HepG2 (cell line): ENCODE measurements around the gene SYT7. TPM values are rescaled to one million over a fixed set of nuclear protein-coding genes. Genes with fewer than 3 reads are reported as not detected.

Source experiments
- HDAC2 ChIP-seq: sonication (generic); formaldehyde crosslinking; IDR thresholded peaks from 2 replicates; pipeline ENCODE4 v1.4.0; 2020; ENCODE audit warnings: missing genetic modification reagents
- HNRNPUL1 ChIP-seq: fragments of 200-400 bp; formaldehyde crosslinking; IDR thresholded peaks from 2 replicates; pipeline ENCODE4 v1.6.1; 2017; ENCODE audit warnings: low read depth, mild to moderate bottlenecking, low read length, moderate library complexity
- SETDB1 ChIP-seq: sonication (generic); formaldehyde crosslinking; IDR thresholded peaks from 2 replicates; pipeline ENCODE4 v1.5.1; 2020; ENCODE audit warnings: missing genetic modification reagents, mild to moderate bottlenecking, borderline replicate concordance
- SIN3B ChIP-seq: fragments of 150-350 bp; IDR thresholded peaks from 2 replicates; pipeline ENCODE4 v1.6.1; 2014; ENCODE audit warnings: low read length
- SNRNP70 ChIP-seq: fragments of 200-400 bp; formaldehyde crosslinking; IDR thresholded peaks from 2 replicates; pipeline ENCODE4 v1.6.1; 2017; ENCODE audit warnings: mild to moderate bottlenecking, low read depth, low read length, moderate library complexity
- TARDBP ChIP-seq: sonication (generic); formaldehyde crosslinking; IDR thresholded peaks from 2 replicates; pipeline ENCODE4 v1.8.0; 2022; ENCODE audit warnings: mild to moderate bottlenecking, missing genetic modification reagents
- TEAD2 ChIP-seq: sonication (generic); formaldehyde crosslinking; IDR thresholded peaks from 2 replicates; pipeline ENCODE4 v1.9.0; 2021; ENCODE audit warnings: missing genetic modification reagents
- ZBTB3 ChIP-seq: sonication (generic); formaldehyde crosslinking; IDR thresholded peaks from 2 replicates; pipeline ENCODE4 v1.4.0; 2020; ENCODE audit warnings: low read depth, mild to moderate bottlenecking, moderate library complexity, missing genetic modification reagents, borderline replicate concordance
- ZNF225 ChIP-seq: sonication (generic); formaldehyde crosslinking; IDR thresholded peaks from 2 replicates; pipeline ENCODE4 v1.4.0; 2020; ENCODE audit warnings: mild to moderate bottlenecking, missing genetic modification reagents
- ZNF441 ChIP-seq: sonication (generic); formaldehyde crosslinking; IDR thresholded peaks from 2 replicates; pipeline ENCODE4 v1.7.0; 2021; ENCODE audit warnings: missing genetic modification reagents, borderline replicate concordance
- ZNF569 ChIP-seq: sonication (generic); formaldehyde crosslinking; IDR thresholded peaks from 2 replicates; pipeline ENCODE4 v1.5.0; 2020; ENCODE audit warnings: mild to moderate bottlenecking, missing genetic modification reagents, moderate library complexity, borderline replicate concordance
- ZNF616 ChIP-seq: sonication (generic); formaldehyde crosslinking; IDR thresholded peaks from 2 replicates; pipeline ENCODE4 v1.5.0; 2020; ENCODE audit warnings: low read depth, mild to moderate bottlenecking, missing genetic modification reagents
- ZNF724P ChIP-seq: sonication (generic); formaldehyde crosslinking; IDR thresholded peaks from 2 replicates; pipeline ENCODE4 v1.8.0; 2022; ENCODE audit warnings: missing genetic modification reagents, borderline replicate concordance
- ZNF776 ChIP-seq: sonication (generic); formaldehyde crosslinking; IDR thresholded peaks from 2 replicates; pipeline ENCODE4 v1.4.0; 2020; ENCODE audit warnings: mild to moderate bottlenecking, missing genetic modification reagents
- polyA plus RNA-seq, 8 experiments: library from polyadenylated mRNA; depleted of rRNA in 3 of 8; stranded (reverse) in 7 of 8; unstranded in 1 of 8; fragments of >200 nt; fragmentation: Illumina TruSeq in 4 of 8; extraction: Trizol in 4 of 8; gene quantifications; 2 replicates each; pipeline versions ENCODE4 v1.2.1 to v1.2.3, GENCODE V29; 2011 to 2016; ENCODE audit warnings: low read depth in 4 of 8, missing spikeins in 1 of 8, mixed read lengths in 1 of 8; ENCODE audit not compliant: insufficient read depth in 1 of 8
- total RNA-seq, 5 experiments: library from RNA; depleted of rRNA; stranded (reverse); fragments of >200 nt; fragmentation: Illumina TruSeq; extraction: Trizol; gene quantifications; 2 replicates each; pipeline ENCODE4 v1.2.3, GENCODE V29; 2016; ENCODE audit warnings: low read depth in 1 of 5
- TF ChIP-seq, protein P1 (sequence below): sonication (generic); formaldehyde crosslinking; IDR thresholded peaks from 2 replicates; pipeline ENCODE4 v1.4.0; 2020; ENCODE audit warnings: missing genetic modification reagents
- TF ChIP-seq, protein P2 (sequence below): sonication (generic); formaldehyde crosslinking; IDR thresholded peaks from 2 replicates; pipeline ENCODE4 v1.4.0; 2020; ENCODE audit warnings: mild to moderate bottlenecking, low read depth, missing genetic modification reagents
- TF ChIP-seq, protein P3 (sequence below): sonication (generic); formaldehyde crosslinking; IDR thresholded peaks from 2 replicates; pipeline ENCODE4 v1.4.0; 2020; ENCODE audit warnings: missing genetic modification reagents
- TF ChIP-seq, protein P4 (sequence below): fragments of 450-650 bp; IDR thresholded peaks from 2 replicates; pipeline ENCODE4 v1.6.1; 2017
- TF ChIP-seq, protein P5 (sequence below): sonication (generic); formaldehyde crosslinking; IDR thresholded peaks from 2 replicates; pipeline ENCODE4 v1.5.0; 2020; ENCODE audit warnings: mild to moderate bottlenecking, missing genetic modification reagents

SYT7 gene
- total and polyA plus RNA-seq, 2 of the 13 experiments (the other 11 are each of a cell fraction or from before 2014, with no cell fraction given), result 1.4 to 4.4 TPM

DNA sequence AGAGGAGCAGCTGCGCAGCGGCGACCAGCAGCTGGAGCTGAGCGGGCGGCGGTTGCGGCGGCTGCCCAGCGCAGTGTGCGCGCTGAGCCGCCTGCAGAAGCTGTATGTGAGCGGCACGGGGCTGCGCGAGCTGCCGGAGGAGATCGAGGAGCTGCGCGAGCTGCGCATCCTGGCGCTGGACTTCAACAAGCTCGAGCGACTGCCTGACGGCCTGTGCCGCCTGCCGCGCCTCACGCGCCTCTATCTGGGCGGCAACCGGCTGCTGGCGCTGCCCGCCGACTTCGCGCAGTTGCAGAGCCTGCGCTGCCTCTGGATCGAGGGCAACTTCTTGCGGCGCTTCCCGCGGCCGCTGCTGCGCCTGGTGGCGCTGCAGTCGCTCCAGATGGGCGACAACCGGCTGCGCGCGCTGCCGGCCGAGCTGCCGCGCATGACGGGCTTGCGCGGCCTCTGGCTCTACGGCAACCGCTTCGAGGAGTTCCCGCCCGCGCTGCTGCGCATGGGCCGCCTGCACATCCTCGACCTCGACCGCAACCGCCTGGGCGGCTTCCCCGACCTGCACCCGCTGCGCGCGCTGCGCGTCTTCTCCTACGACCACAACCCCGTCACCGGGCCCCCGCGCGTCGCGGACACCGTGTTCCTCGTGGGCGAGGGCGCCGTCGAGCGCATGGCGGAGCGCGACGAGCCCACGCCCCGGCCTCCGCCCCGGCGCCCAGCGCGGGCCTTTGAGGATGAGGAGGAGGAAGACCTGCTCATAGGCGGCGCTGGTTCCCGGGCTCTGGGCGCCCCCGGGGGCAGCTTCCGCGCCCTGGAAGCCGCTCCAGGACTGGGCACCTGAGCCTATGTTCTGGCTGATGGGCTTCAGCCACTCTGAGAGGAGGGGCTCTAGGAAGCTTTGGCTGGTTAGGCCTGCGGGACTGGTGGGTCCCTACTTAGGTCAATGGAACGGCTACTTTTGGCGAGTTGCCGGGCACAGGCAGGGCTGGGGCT, 71.5 kb downstream of the SYT7 start (continued):
- TF ChIP-seq, protein P1, sequence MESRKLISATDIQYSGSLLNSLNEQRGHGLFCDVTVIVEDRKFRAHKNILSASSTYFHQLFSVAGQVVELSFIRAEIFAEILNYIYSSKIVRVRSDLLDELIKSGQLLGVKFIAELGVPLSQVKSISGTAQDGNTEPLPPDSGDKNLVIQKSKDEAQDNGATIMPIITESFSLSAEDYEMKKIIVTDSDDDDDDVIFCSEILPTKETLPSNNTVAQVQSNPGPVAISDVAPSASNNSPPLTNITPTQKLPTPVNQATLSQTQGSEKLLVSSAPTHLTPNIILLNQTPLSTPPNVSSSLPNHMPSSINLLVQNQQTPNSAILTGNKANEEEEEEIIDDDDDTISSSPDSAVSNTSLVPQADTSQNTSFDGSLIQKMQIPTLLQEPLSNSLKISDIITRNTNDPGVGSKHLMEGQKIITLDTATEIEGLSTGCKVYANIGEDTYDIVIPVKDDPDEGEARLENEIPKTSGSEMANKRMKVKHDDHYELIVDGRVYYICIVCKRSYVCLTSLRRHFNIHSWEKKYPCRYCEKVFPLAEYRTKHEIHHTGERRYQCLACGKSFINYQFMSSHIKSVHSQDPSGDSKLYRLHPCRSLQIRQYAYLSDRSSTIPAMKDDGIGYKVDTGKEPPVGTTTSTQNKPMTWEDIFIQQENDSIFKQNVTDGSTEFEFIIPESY, result no peak; the same call in 1 of the 2 replicates
- TF ChIP-seq ZBTB3 (CRISPR knock-in tag) (no peak), HNRNPUL1 (no peak), SETDB1 (CRISPR knock-in tag) (no peak), HDAC2 (CRISPR knock-in tag) (0 out of 2 replicates have a peak, but pooled peaks have one; percentile 48), TARDBP (no peak), SIN3B (no peak), ZNF569 (CRISPR knock-in tag) (no peak), SNRNP70 (no peak), ZNF776 (CRISPR knock-in tag) (no peak; the same call in 1 of the 2 replicates), ZNF225 (no peak), ZNF724P (CRISPR knock-in tag) (no peak), ZNF441 (CRISPR knock-in tag) (peak; percentile 71; the same call in 1 of the 2 replicates), TEAD2 (CRISPR knock-in tag) (no peak), ZNF616 (CRISPR knock-in tag) (peak; percentile 36; the same call in 1 of the 2 replicates)
- TF ChIP-seq, protein P2, sequence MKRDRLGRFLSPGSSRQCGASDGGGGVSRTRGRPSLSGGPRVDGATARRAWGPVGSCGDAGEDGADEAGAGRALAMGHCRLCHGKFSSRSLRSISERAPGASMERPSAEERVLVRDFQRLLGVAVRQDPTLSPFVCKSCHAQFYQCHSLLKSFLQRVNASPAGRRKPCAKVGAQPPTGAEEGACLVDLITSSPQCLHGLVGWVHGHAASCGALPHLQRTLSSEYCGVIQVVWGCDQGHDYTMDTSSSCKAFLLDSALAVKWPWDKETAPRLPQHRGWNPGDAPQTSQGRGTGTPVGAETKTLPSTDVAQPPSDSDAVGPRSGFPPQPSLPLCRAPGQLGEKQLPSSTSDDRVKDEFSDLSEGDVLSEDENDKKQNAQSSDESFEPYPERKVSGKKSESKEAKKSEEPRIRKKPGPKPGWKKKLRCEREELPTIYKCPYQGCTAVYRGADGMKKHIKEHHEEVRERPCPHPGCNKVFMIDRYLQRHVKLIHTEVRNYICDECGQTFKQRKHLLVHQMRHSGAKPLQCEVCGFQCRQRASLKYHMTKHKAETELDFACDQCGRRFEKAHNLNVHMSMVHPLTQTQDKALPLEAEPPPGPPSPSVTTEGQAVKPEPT (CRISPR knock-in tag), result peak; percentile 50; the same call in 1 of the 2 replicates
- TF ChIP-seq, protein P3, sequence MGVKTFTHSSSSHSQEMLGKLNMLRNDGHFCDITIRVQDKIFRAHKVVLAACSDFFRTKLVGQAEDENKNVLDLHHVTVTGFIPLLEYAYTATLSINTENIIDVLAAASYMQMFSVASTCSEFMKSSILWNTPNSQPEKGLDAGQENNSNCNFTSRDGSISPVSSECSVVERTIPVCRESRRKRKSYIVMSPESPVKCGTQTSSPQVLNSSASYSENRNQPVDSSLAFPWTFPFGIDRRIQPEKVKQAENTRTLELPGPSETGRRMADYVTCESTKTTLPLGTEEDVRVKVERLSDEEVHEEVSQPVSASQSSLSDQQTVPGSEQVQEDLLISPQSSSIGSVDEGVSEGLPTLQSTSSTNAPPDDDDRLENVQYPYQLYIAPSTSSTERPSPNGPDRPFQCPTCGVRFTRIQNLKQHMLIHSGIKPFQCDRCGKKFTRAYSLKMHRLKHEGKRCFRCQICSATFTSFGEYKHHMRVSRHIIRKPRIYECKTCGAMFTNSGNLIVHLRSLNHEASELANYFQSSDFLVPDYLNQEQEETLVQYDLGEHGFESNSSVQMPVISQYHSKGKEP (CRISPR knock-in tag), result no peak
- TF ChIP-seq, protein P4, sequence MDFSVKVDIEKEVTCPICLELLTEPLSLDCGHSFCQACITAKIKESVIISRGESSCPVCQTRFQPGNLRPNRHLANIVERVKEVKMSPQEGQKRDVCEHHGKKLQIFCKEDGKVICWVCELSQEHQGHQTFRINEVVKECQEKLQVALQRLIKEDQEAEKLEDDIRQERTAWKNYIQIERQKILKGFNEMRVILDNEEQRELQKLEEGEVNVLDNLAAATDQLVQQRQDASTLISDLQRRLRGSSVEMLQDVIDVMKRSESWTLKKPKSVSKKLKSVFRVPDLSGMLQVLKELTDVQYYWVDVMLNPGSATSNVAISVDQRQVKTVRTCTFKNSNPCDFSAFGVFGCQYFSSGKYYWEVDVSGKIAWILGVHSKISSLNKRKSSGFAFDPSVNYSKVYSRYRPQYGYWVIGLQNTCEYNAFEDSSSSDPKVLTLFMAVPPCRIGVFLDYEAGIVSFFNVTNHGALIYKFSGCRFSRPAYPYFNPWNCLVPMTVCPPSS, result no peak
- TF ChIP-seq, protein P5, sequence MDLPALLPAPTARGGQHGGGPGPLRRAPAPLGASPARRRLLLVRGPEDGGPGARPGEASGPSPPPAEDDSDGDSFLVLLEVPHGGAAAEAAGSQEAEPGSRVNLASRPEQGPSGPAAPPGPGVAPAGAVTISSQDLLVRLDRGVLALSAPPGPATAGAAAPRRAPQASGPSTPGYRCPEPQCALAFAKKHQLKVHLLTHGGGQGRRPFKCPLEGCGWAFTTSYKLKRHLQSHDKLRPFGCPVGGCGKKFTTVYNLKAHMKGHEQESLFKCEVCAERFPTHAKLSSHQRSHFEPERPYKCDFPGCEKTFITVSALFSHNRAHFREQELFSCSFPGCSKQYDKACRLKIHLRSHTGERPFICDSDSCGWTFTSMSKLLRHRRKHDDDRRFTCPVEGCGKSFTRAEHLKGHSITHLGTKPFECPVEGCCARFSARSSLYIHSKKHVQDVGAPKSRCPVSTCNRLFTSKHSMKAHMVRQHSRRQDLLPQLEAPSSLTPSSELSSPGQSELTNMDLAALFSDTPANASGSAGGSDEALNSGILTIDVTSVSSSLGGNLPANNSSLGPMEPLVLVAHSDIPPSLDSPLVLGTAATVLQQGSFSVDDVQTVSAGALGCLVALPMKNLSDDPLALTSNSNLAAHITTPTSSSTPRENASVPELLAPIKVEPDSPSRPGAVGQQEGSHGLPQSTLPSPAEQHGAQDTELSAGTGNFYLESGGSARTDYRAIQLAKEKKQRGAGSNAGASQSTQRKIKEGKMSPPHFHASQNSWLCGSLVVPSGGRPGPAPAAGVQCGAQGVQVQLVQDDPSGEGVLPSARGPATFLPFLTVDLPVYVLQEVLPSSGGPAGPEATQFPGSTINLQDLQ (CRISPR knock-in tag), result no peak
